Mesothelial cell of epicardium (in vitro differentiated cells): ENCODE data around the gene ADARB2. TPM values are rescaled to one million over a fixed set of nuclear protein-coding genes. Genes with fewer than 3 reads are reported as not detected.

Experiments used
- DNase-seq, 2 experiments: peaks; one replicate each; pipeline ENCODE4 v3.0.0; 2021; ENCODE audit warnings: low spot score in 2 of 2; ENCODE audit not compliant: unreplicated experiment in 2 of 2
- H3K27ac Mint-ChIP-seq: 2 replicates; pipeline ENCODE4 v1.8.0; 2021; ENCODE audit warnings: mixed read lengths
- H3K27me3 Mint-ChIP-seq: 2 replicates; pipeline ENCODE4 v1.8.0; 2021; ENCODE audit warnings: low read depth, mixed read lengths
- H3K36me3 Mint-ChIP-seq: 2 replicates; pipeline ENCODE4 v1.8.0; 2021; ENCODE audit warnings: mixed read lengths
- H3K4me1 Mint-ChIP-seq: 2 replicates; pipeline ENCODE4 v1.8.0; 2021; ENCODE audit warnings: mixed read lengths
- H3K4me3 Mint-ChIP-seq: 2 replicates; pipeline ENCODE4 v1.8.0; 2021; ENCODE audit warnings: mild to moderate bottlenecking, moderate library complexity, mixed read lengths
- H3K9me3 Mint-ChIP-seq: 2 replicates; pipeline ENCODE4 v1.8.0; 2021; ENCODE audit warnings: mixed read lengths
- total RNA-seq: library from RNA; stranded (reverse); gene quantifications from 3 replicates; pipeline ENCODE4 v1.2.1, GENCODE V29; 2021
- TF ChIP-seq, protein P1 (sequence below): fragments of 200-600 bp; sonication (generic); IDR thresholded peaks from one replicate; pipeline ENCODE4 v1.5.0; 2021; ENCODE audit warnings: antibody characterized with exemption; ENCODE audit not compliant: unreplicated experiment

The ADARB2 gene
- total RNA-seq, 1 donor from 2014 or later = 0.38 TPM

DNA sequence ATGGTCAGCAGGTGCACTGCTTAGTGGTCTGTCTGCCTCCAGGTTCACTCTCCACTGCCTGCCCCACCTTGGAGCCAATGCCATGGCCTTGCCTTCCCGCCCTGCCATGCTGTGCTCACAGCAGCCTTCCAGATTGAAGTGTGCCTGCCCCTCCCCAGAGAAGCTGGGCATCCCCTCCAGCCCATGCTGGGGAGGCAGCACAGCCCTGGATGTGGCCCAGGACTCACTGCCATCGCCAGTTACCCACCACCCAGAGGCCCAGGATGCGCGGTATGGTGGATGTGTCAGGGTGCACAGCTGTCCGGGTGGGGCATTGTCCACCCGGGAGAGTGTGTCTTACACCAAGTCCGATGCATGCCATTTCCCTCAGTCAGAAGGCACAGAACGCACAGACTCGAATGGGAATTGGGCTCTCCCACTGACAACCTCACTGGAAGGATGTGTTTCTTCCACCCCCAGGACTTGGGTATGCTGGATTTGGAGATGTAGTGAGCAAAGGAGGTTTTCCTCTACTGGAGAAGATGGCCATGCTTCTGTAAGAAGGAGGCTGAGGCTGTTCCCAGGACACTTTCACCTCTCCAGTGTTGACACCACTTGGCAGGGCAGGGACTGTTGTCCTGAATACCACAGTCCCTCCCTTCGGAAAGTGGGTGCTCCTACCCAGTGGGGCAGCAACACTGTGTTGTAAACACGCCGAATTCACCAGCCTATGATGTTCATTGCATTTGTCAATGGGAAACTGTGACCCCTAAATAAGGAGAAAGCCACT lies 122.0 kb downstream of the ADARB2 start:
- DNase-seq = no peak
- H3K9me3 Mint-ChIP-seq = peaks cover 11% of the 10 kb centered on the region
- H3K27me3 Mint-ChIP-seq = peaks cover 46% of the 10 kb centered on the region
- no peaks in the 10 kb centered on the region for H3K36me3 Mint-ChIP-seq
- H3K27ac Mint-ChIP-seq = no peak overlapping the region
- no peak overlapping the region for H3K4me3 Mint-ChIP-seq
- no peaks in the 10 kb centered on the region for H3K4me1 Mint-ChIP-seq
- TF ChIP-seq, protein P1, sequence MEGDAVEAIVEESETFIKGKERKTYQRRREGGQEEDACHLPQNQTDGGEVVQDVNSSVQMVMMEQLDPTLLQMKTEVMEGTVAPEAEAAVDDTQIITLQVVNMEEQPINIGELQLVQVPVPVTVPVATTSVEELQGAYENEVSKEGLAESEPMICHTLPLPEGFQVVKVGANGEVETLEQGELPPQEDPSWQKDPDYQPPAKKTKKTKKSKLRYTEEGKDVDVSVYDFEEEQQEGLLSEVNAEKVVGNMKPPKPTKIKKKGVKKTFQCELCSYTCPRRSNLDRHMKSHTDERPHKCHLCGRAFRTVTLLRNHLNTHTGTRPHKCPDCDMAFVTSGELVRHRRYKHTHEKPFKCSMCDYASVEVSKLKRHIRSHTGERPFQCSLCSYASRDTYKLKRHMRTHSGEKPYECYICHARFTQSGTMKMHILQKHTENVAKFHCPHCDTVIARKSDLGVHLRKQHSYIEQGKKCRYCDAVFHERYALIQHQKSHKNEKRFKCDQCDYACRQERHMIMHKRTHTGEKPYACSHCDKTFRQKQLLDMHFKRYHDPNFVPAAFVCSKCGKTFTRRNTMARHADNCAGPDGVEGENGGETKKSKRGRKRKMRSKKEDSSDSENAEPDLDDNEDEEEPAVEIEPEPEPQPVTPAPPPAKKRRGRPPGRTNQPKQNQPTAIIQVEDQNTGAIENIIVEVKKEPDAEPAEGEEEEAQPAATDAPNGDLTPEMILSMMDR = no peak

DNA sequence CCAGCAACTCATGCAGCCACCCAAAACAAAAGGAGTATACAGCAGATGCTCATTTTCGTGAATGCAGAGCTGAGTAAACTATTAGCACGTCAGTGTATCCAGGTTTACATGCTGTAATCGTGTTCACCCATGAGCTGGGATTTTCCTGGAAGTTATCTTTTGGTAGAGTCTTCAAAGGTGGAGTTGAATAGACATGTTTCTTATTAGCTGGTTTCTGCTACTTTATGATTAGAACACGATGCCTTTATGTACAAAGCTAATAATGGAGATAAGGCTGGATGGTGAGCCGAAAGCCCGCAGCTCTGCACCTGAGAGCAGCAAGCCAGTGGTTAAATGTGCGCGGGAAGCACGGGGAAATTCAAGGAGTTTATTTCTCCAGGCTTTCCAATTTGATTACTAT lies 123.8 kb downstream of the ADARB2 start:
- no peaks in the 10 kb centered on the region for H3K4me1 Mint-ChIP-seq
- H3K36me3 Mint-ChIP-seq = no peaks in the 10 kb centered on the region
- no peak overlapping the region for H3K27ac Mint-ChIP-seq
- no peak for DNase-seq
- TF ChIP-seq, protein P1 = no peak
- H3K4me3 Mint-ChIP-seq = no peak overlapping the region
- peaks cover 1% of the 10 kb centered on the region for H3K9me3 Mint-ChIP-seq
- H3K27me3 Mint-ChIP-seq = peaks cover 64% of the 10 kb centered on the region

- TF ChIP-seq, protein P1 = no peak
- DNase-seq = no peak
- Mint-ChIP-seq H3K27me3 (peaks cover 67% of the 10 kb centered on the region), H3K27ac (no peak overlapping the region), H3K36me3 (no peaks in the 10 kb centered on the region), H3K4me1 (no peaks in the 10 kb centered on the region), H3K4me3 (no peak overlapping the region), H3K9me3 (no peaks in the 10 kb centered on the region)
Observed at GRCh38 chr10:1612908-1613307, 124.4 kb downstream of the ADARB2 start.

GRCh38 chr10:1611936-1612550 lies 125.3 kb downstream of the ADARB2 start:
- Mint-ChIP-seq H3K36me3 (no peaks in the 10 kb centered on the region), H3K4me1 (no peaks in the 10 kb centered on the region), H3K27ac (no peak overlapping the region), H3K27me3 (peaks cover 69% of the 10 kb centered on the region), H3K9me3 (no peaks in the 10 kb centered on the region), H3K4me3 (no peak overlapping the region)
- DNase-seq = no peak
- TF ChIP-seq, protein P1 = no peak

DNA sequence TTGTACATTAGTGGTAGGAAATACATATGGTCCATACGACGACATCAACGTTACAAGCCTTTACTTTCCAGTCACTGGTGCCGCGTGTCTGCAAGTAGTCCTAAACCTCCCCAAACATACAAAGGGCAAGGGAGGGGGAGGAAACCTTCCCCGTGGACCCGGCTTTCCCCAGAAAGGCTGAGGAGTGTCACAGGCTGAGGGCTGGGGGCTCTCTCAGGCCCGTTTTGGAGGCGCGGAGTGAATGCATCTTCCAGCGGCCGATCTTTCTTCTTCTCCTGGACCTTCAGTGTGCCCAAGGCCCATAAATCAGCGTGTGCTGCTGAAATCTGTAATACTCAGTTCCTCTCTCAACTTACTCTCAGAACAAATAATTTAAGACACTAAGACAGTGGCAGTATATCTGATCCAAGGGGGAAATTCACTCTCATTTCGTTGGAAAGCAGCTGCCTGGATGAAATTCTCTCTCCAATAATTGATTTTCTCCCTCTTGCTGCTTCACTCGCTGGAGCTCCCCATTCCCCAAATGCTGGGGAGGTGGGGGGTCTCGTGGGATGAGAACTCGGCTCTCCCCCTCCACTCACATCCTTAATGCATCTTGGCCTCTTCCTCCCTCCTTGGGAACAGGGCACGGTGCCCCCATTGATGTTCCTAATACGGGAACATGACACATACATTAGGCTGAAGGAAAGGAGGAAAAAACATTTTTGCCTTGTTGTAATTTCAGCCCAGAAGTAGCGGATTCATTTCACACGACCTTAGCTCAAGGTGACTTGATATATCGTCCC lies 126.1 kb downstream of the ADARB2 start:
- no peak for DNase-seq
- Mint-ChIP-seq H3K9me3 (no peaks in the 10 kb centered on the region), H3K4me3 (no peak overlapping the region), H3K27ac (no peak overlapping the region), H3K27me3 (peaks cover 73% of the 10 kb centered on the region), H3K4me1 (no peaks in the 10 kb centered on the region), H3K36me3 (no peaks in the 10 kb centered on the region)
- TF ChIP-seq, protein P1 = no peak
